GM12864 (cell line): ENCODE results near the gene LPCAT3.
A peak's percentile ranks its signal among the peaks of the same experiment; 100 is the strongest.

ENCODE experiments used
- DNase-seq: peaks from one replicate; pipeline ENCODE4 v3.0.0-alpha.2; 2011; ENCODE audit warnings: low read depth
- H3K4me3 ChIP-seq: 2 replicates; pipeline ENCODE4 v1.5.1; 2011; ENCODE audit warnings: mild to moderate bottlenecking, low read depth, low read length, control low read depth
- CTCF ChIP-seq: IDR thresholded peaks from 2 replicates; pipeline ENCODE4 v1.5.1; 2011; ENCODE audit warnings: low read depth, mild to moderate bottlenecking, moderate library complexity, low read length, control low read depth, inconsistent platforms; ENCODE audit errors: missing control alignments

The LPCAT3 gene

GRCh38 chr12:6952121-6952862, 66.0 kb downstream of the LPCAT3 start:
- TF ChIP-seq CTCF, result no peak
- peak overlapping the region; percentile 93 for H3K4me3 ChIP-seq
- no peak for DNase-seq

GRCh38 chr12:6951551-6952120, 66.6 kb downstream of the LPCAT3 start:
- no peak for DNase-seq
- no peak for TF ChIP-seq CTCF
- H3K4me3 ChIP-seq, result peak overlapping the region; percentile 93

GRCh38 chr12:6950811-6951540, 67.3 kb downstream of the LPCAT3 start, which contains the start of gene PTPN6:
Gene PTPN6, plus strand, starts transcription at chr12:6951356. Its CDS starts 157 bp downstream, at chr12:6951513.
- no peak for DNase-seq
- TF ChIP-seq CTCF, result no peak
- peak within 1 kb of the TSS; percentile 93 for H3K4me3 ChIP-seq

- no peak for DNase-seq
- peak; percentile 69 for TF ChIP-seq CTCF
- peak overlapping the region; percentile 93 for H3K4me3 ChIP-seq
Measured at GRCh38 chr12:6950401-6950801, 67.9 kb downstream of the LPCAT3 start.

GRCh38 chr12:6948873-6949594, 69.2 kb downstream of the LPCAT3 start:
- peak; percentile 47 for TF ChIP-seq CTCF
- no peak for DNase-seq
- H3K4me3 ChIP-seq, result peak overlapping the region; percentile 28

- H3K4me3 ChIP-seq, result no peak overlapping the region
- no peak for TF ChIP-seq CTCF
- no peak for DNase-seq
Measured at GRCh38 chr12:6947615-6948014, 70.7 kb downstream of the LPCAT3 start.
